Epithelial cell of proximal tubule (primary cell): ENCODE measurements around the gene TSACC. TPM values are rescaled to one million over a fixed set of nuclear protein-coding genes. Genes with fewer than 3 reads are reported as not detected.
"Not testable (repeated sequence)": the region's sequence is repeated elsewhere in the genome, so short reads cannot be mapped to it uniquely, and the experiment has no call there.

Experiments used
- DNase-seq: peaks from one replicate; pipeline ENCODE4 v3.0.0-alpha.2; 2011; ENCODE audit warnings: low read depth
- H3K4me3 ChIP-seq: 2 replicates; pipeline ENCODE4 v1.5.1; 2011; ENCODE audit warnings: low read depth, mild to moderate bottlenecking, low read length
- total RNA-seq: library from RNA; depleted of rRNA; stranded (reverse); fragments of >200 nt; gene quantifications from 2 replicates; pipeline ENCODE4 v1.2.3, GENCODE V29; 2015
- TF ChIP-seq, protein P1 (sequence below): conservative IDR thresholded peaks from 2 replicates; pipeline ENCODE4 v1.5.1; 2012; ENCODE audit warnings: low read depth, mild to moderate bottlenecking, low read length

TSACC gene
- total RNA-seq, 1 donor from 2014 or later, result 0.69 TPM

DNA sequence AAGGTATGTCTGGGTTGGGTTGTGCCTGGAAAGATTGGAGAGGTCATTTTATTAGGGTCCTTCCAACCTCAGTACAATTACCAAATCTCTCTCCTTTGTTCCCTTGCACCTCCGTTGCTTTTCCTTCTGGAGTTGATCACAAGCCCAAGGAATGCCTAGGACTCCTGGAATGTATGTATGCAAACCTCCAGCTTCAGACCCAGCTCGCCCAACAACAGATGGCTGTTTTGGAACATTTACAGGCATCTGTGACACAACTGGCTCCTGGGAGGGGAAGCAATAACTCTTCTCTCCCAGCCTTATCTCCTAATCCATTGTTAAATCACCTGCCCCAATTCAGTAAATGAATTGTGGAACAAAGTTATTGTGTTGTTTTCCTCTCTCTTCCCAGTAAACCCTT is 8.3 kb downstream of the TSACC start:
- H3K4me3 ChIP-seq, result no peak overlapping the region
- DNase-seq, result no peak
- TF ChIP-seq, protein P1, sequence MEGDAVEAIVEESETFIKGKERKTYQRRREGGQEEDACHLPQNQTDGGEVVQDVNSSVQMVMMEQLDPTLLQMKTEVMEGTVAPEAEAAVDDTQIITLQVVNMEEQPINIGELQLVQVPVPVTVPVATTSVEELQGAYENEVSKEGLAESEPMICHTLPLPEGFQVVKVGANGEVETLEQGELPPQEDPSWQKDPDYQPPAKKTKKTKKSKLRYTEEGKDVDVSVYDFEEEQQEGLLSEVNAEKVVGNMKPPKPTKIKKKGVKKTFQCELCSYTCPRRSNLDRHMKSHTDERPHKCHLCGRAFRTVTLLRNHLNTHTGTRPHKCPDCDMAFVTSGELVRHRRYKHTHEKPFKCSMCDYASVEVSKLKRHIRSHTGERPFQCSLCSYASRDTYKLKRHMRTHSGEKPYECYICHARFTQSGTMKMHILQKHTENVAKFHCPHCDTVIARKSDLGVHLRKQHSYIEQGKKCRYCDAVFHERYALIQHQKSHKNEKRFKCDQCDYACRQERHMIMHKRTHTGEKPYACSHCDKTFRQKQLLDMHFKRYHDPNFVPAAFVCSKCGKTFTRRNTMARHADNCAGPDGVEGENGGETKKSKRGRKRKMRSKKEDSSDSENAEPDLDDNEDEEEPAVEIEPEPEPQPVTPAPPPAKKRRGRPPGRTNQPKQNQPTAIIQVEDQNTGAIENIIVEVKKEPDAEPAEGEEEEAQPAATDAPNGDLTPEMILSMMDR, result no peak

DNA sequence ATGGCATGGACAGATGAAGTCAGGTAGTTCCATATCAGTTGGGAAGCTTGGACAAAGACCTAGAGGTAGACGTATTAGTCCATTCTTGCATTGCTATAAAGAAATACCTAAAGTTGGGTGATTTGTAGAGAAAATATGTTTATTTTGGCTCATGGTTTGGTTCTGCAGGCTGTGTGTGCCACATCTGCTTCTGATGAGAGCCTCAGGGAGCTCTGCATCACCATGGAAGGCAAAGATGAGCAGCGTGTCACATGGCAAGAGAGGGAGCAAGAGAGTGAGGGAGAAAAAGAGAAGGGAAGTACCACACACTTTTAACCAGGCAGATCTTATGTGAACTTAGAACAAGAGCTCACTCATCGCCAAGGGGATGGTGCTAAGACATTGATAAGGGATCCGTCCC is 9.0 kb downstream of the TSACC start:
- TF ChIP-seq, protein P1, result no peak
- no peak overlapping the region for H3K4me3 ChIP-seq
- no peak for DNase-seq

DNA sequence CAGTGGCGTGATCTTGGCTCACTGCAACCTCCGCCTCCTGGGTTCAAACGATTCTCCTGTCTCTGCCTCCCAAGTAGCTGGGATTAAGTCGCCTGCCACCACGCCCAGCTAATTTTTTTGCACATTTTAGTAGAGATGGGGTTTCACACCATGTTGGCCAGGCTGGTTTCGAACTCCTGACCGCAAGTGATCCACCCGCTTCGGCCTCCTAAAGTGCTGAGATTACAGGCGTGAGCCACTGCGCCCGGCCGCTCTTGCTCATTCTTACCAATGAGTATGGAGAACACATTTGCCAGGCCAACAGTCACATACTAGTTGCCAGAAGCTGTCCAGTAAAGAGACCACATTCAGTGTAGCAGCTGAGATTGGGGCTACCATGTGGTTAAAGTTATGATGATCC is 14.2 kb downstream of the TSACC start:
- not testable (repeated sequence) for DNase-seq, H3K4me3 ChIP-seq

DNA sequence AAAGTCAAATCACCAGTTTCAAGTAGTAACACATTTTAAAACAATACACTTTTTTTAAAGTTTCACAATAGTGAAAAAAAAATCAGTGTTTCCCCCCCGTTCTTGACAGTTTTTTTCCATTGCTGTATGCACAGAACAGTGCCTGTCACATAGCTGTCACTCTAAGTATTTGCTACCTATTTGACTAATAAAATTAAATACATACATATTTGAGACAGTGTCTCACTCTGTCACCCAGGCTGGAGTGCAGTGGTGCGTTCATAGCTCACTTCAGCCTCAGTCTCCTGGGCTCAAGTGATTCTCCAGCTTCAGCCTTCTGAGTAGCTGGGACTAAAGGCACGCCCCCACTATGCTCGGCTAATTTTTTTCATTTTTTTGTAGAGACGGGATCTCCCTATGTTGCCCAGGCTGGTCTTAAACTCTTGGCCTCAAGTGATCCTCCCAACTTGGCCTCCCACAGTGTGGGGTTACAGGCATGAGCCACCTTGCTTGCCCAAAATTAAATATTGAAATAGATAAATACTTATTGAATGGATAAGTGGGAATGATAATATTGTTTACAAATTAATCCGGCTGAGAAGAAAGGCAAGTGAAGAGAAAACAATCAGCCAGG is 18.0 kb downstream of the TSACC start:
- TF ChIP-seq, protein P1, result no peak
- no peak for DNase-seq
- H3K4me3 ChIP-seq, result no peak overlapping the region

DNA sequence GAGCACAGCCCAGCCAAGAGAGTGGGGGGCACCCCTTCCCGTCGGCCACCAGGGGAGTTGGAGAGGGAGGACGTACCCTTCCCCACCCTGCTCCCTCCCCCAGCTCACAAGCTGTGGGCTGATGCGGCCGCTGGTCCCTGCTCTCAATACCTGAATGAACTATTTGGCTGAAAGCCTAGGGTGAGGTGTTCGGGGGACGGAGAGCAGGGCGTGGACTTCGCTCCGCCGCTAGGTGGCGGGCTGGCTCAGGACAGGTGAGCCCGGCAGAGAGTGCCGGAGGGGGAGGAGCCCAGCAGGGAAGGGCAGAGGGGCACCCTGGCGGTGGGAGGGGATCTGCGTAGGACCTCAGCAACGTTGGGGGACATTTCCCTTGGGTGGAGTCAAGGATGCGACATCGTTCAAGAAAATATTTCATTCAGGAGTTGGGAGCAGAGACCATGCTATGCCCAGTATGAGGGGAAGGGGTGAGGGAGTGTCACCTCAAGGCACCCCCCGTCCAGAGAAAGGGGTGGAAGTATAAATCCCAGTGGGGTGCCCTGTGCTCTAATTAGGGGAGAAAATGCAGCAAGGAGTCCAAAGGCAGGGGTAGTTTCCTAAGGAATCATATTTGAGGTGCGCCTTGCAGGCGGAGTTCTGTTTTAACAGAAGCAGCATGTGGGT is 18.7 kb downstream of the TSACC start:
- DNase-seq, result no peak
- TF ChIP-seq, protein P1, result peak; percentile 85
- H3K4me3 ChIP-seq, result no peak overlapping the region

DNA sequence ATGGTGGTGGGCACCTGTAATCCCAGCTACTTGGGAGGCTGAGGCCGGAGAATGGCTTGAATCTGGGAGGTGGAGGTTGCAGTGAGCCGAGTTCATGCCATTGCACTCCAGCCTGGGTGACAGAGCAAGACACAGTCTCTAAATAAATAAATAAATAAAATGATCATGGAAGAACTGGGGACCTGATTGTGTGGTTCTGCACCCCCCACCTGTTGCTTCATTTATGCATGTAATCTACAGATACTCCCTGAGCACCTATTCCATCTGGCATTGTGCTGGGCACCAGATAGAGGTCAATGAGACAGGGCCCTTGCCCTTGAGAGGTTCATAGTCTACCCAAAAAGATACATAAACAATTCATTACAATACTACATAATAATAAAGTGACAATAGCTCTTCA is 19.7 kb downstream of the TSACC start:
- no peak overlapping the region for H3K4me3 ChIP-seq
- TF ChIP-seq, protein P1, result no peak
- no peak for DNase-seq

DNA sequence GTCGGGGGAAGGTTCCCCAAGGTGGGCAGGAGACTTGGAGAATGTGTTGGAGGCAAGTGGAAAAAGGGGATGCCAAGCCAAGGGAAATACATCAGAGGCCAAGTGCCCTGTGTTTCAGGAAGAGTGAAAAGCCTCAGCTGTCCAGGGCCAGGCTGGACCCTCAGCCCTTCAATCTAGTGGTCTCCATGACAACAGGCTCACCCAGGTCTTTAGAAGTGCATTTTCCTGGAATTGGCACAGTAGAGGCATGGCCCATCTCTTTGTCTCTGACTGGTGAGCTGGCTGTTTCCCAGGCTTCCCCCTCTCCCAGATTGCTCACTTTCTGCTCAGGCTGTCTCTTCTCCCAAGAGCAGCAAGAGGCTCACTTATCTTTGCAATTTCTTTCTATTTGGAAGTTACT is 20.3 kb downstream of the TSACC start:
- TF ChIP-seq, protein P1, result no peak
- DNase-seq, result no peak
- H3K4me3 ChIP-seq, result no peak overlapping the region
